PC-3 (cell line): ENCODE data around the gene CACNA1E.

ENCODE experiments used
- EZH2 ChIP-seq: fragments of 300-600 bp; sonication (generic); IDR thresholded peaks from one replicate; pipeline ENCODE4 v1.6.1; 2017; ENCODE audit warnings: antibody characterized with exemption, mild to moderate bottlenecking, low read length; ENCODE audit not compliant: unreplicated experiment
- TF ChIP-seq, protein P1 (sequence below): fragments of 300-600 bp; sonication (generic); conservative IDR thresholded peaks from 2 replicates; pipeline ENCODE4 v1.5.1; 2017; ENCODE audit warnings: antibody characterized with exemption, low read depth, mild to moderate bottlenecking, low read length

DNA sequence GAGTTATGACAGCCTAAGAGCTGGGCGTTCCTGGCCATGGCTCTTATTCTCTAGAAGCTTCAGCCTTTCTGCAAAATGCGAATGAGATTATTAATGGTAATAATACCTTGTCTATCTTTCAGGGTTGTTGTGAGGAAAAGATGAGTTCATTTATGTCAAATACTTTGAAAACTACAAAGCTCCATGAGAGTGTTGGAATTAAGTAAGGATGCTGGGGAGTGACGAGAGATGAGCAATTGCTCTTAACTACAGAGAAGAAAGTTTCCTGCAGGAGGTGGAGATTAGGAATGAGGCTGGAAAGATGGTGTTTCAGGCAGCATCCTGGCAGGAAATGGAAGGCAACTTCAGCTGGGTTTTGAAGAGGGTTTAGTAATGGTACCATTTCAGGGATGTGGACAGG is 124.2 kb downstream of the CACNA1E start:
- TF ChIP-seq, protein P1, sequence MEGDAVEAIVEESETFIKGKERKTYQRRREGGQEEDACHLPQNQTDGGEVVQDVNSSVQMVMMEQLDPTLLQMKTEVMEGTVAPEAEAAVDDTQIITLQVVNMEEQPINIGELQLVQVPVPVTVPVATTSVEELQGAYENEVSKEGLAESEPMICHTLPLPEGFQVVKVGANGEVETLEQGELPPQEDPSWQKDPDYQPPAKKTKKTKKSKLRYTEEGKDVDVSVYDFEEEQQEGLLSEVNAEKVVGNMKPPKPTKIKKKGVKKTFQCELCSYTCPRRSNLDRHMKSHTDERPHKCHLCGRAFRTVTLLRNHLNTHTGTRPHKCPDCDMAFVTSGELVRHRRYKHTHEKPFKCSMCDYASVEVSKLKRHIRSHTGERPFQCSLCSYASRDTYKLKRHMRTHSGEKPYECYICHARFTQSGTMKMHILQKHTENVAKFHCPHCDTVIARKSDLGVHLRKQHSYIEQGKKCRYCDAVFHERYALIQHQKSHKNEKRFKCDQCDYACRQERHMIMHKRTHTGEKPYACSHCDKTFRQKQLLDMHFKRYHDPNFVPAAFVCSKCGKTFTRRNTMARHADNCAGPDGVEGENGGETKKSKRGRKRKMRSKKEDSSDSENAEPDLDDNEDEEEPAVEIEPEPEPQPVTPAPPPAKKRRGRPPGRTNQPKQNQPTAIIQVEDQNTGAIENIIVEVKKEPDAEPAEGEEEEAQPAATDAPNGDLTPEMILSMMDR = no peak
- no peak for TF ChIP-seq EZH2
